Cortex of kidney (tissue), 1 donor: ENCODE measurements around the gene MORN1.

Experiments used
- DNase-seq: peaks from one replicate; lab custom pipeline; 2025; lab: John Stamatoyannopoulos, UW

Gene MORN1

GRCh38 chr1:2350911-2351655 is 40.3 kb downstream of the MORN1 start:
- DNase-seq, result no peak

DNA sequence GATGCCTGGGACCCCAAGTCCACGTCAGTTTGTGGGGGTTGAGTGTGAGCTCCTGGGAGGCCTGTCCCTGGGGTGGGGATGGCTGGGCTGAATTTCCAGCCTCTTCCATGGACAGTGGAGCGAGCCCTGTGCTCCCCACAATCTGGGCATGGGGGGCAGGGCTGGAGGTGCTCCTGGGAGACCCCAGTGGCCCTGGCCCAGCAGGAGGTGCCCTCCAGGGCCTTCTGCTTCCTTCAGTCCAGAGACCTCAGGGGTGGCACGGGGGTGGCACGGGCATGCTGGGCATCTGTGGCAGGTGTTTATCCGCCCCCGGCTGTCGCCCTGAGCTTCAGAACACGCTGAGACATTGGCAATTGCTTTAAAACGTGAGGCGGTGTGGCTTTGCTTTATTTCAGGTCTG is 40.9 kb downstream of the MORN1 start:
- no peak for DNase-seq

DNA sequence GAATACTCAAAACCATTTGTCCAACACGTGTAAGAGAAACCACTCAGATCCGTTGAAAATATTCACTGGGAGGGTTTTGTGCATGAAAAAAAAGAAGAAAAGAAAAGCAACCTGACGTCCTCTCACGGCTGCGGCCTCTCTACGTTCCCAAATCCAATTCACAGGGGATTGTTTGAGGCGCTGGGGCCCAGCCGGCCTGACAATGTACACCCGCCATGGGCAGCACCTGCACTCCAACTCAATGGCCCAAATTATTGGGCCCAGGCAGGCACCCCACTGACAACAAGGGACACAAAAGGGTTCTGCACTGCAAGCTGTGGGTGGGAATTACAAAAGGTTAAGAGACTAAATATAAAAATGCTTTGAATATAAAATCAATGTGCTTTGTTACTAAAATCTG is 41.5 kb downstream of the MORN1 start:
- DNase-seq, result no peak

GRCh38 chr1:2348346-2349325 is 42.7 kb downstream of the MORN1 start:
- no peak for DNase-seq

DNA sequence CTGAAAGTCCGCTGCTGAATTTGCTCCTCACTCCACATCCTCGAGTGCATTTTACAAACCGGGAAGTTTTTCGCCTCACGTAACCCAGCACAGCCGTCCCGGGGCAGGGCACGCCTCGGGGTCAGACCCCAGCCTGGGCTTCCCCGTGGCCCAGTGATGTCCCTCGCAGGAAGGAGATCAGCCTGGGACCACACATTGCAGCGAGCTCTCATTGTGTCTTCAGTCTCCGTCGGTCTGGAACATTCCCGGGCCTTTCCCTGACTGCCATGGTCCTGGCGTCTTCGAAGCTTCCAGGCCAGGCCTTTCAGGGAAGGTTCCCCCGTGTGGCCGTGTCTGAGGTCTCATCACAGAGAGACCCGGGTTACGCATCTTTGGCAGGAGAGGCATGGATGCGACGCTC is 43.5 kb downstream of the MORN1 start:
- no peak for DNase-seq

GRCh38 chr1:2347409-2347785 is 44.0 kb downstream of the MORN1 start:
- DNase-seq, result no peak

GRCh38 chr1:2346691-2347408 is 44.5 kb downstream of the MORN1 start:
- DNase-seq, result no peak

DNA sequence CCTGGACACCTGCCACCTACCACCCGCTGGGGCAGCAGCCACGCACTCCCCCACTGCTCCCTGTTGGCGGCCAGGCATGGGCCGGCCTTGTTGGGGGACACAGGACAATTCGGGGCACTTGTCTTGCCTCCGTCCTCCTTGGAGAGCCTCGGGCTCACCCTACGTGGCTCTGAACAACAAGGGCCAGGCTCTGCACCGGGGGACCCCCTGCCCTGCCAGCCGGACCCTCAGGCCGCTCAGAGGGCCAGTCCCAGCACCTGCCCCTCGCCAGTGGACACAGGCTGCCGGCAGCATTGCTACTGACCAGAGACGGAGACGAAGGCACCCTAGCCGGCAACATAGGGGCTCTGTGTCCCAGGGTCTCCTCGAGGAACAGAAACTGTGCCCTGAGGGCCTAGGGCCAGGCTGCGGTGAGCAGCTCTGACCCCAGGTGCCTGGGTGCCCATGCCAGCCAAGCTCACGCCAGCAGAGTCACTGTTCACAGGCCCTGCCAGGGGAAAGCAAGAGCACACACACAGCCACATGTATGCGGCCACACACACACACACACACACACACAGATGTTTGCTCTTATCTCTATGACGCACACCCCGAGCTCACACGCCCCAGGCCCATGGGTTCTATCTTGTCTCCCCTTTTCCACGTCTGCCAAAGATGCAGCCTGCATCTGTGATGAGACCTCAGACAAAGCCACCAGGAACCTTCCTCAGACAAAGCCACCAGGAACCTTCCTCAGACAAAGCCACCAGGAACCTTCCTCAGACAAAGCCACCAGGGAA is 45.9 kb downstream of the MORN1 start:
- DNase-seq, result no peak

DNA sequence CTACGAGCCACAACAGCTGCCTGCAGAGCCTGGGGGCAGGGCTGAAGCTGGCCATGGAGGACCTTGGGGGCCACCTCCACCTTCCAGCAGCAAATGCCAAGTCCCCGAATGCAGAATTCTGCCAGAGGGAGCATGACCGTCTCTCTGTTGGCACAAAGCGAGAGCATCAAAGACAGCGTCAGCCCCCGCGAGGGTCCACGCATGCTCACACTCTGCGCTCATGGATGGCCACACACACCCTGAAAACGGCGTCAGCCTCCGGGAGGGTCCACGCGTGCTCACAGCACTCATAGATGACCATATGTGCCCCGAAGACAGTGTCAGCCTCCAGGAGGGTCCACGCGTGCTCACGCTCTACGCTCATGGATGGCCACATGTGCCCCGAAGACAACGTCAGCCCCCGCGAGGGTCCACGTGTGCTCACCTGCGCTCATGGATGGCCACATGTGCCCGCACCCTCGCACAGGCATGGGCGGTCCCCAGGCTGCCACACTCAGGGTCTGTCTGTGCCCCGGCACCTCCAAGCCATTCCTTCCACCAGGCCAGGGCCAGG is 46.5 kb downstream of the MORN1 start:
- DNase-seq, result no peak

DNA sequence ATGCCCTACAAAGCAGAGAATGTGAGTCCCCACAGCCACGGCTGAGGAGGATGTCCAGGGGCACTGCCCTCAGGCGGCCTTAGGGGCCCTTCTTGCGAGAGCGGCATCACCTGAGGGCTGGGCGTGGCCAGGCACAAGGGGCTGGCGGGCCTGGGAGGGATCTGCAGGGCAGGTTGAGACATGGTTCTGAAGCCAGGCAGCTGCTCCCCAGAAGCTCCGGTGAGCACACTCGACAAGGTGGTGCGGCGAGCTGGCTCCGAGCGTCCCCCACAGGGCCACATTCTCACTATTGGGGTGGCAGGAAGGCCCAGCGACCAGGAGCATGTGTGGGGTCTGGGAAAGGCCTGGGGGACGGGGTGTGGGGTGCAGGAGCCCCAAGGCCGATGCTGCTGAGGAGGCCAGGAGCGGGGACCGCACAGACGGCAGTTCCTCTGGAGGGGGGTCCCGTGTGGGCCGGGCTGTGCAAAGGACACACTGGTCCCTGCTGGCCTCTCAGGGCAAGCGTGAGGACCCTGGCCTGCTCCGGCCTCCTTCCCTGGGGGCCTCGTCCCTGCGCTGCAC is 47.2 kb downstream of the MORN1 start:
- DNase-seq, result no peak

- no peak for DNase-seq
Observed at GRCh38 chr1:2343023-2343935, 48.1 kb downstream of the MORN1 start.

DNA sequence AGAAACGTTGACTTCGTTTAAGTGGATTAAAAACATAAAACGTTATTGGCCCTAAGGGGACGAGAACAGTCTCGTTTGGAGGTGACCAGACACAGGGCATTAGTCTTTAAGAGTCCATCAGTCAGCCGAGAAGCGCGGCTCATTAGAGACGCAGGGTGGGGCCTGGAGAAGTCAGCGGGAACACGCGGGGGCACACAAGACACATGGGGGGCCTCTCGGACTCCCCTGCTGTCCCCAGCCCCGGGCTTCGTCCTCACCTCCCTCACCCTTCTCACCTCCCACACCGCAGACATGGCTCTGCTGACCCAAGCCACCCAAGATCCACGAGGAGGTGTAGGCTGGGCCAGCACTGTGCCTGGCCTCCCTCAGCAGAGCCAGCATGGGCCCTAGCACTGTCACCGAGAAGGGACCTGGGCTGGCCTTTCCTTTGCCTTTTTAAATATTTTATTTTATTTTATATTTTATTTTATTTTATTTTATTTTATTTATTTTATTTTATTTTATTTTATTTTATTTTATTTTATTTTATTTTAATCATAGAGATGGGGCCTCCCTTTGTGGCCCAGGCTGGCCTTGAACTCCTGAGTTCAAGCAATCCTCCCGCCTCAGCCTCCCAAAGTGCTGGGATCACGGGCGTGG is 48.9 kb downstream of the MORN1 start:
- DNase-seq, result no peak

GRCh38 chr1:2341706-2342383 is 49.5 kb downstream of the MORN1 start:
- DNase-seq, result no peak

DNA sequence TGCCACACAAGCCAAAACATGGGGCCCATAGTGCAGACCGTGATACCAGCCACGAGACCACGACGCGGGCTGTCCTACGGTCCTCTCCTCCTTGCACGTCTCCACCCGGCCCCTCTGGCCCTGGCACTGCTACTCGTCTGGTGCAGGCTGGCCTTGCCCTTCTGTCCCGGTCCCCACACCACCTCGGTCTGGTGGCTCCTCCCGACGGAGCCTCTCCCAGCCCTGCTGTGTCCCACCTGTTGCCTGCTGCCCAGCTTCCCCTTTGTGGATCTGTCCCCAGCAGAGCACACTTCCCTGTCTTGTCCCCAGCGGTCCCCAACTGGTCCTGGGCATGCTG is 50.5 kb downstream of the MORN1 start:
- DNase-seq, result no peak

DNA sequence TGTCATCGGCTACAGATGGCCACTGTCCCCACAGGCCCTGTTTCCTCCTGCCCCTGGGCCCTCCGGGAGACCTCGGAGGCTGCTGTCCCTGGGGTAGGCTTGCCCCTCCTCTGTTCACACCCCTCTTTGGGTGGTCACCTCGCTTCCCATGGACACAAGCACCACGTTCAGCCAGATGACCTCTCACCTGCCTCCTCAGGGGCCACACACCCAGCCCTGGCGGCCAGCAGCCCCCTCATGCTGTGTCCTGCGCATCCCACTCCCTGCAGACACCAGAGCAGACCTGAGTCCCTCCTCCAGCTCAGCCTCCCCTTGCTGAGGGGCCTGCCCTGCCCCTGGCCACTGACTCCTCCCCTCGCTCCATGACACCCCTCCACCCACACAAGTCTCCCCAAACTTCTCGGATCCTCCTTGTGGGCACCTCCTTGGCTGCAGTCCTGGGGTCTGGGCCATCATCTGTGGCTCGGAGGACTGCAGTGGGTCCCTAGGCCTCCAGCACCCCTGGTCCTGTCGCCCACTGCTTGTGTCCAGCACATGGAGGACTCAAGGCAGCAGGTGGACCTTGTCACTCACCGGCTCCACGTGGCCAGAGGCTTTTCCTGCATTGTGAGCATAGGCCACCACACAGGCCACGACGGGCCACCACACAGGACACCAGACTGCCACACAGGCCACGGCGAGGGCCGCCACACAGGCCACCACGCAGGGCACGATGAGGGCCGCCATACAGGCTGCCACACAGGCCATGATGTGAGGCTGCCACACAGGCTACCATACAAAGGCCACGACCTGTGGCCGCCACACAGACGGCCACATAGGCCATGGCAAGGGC is 51.1 kb downstream of the MORN1 start:
- no peak for DNase-seq

GRCh38 chr1:2339206-2340085 is 51.9 kb downstream of the MORN1 start:
- DNase-seq, result no peak

GRCh38 chr1:2337501-2337900 is 53.9 kb downstream of the MORN1 start:
- DNase-seq, result no peak
